HCT116 (cell line): ENCODE results near the gene AUTS2. TPM values are rescaled to one million over a fixed set of nuclear protein-coding genes. Genes with fewer than 3 reads are reported as not detected.

ENCODE experiments used
- ATAC-seq: fragments of 200-7000 bp; cut with Tn5 transposase; 2 replicates; pipeline ENCODE4 v1.9.1; 2020; ENCODE audit warnings: mild to moderate bottlenecking, moderate library complexity
- BruUV-seq: library from RNA; stranded (reverse); fragments of 400-500 nt; replicated peaks from 2 replicates; lab custom pipeline; 2021; lab: Mats Ljungman, UMichigan
- CTCF ChIA-PET: fragments of 300-600 bp; sonication (Branson Sonifier 250); formaldehyde crosslinking; loops from one replicate; lab custom pipeline; 2021; ENCODE audit warnings: antibody characterized with exemption; lab: Charles Lee
- POLR2A ChIA-PET: fragments of 300-600, 350-600 bp; sonication (Branson Sonifier 250); formaldehyde crosslinking; loops from one replicate; lab custom pipeline; 2021; ENCODE audit warnings: antibody characterized with exemption; lab: Charles Lee
- RAD21 ChIA-PET, 2 experiments: fragments of 300-600 bp; sonication (Branson Sonifier 250); formaldehyde crosslinking; loops; one replicate each; lab custom pipeline; 2023; ENCODE audit warnings: low total read pairs in 2 of 2; ENCODE audit not compliant: uncharacterized antibody in 2 of 2, unreplicated experiment in 2 of 2, low non-redundant PET in 1 of 2; lab: Charles Lee
- DNase-seq: peaks from one replicate; pipeline ENCODE4 v3.0.0-alpha.2; 2010; ENCODE audit warnings: low read depth, low spot score
- H2AFZ ChIP-seq: fragments of 200-600 bp; shearing (Covaris generic), sonication (generic); 2 replicates; pipeline ENCODE4 v1.6.1; 2017; ENCODE audit warnings: low read depth, mixed run types, mixed read lengths, antibody characterized with exemption, low read length; ENCODE audit not compliant: poor library complexity, severe bottlenecking
- H3K27ac ChIP-seq: 2 replicates; pipeline ENCODE4 v1.5.1; 2012; ENCODE audit warnings: low read depth, low read length
- H3K27me3 ChIP-seq: fragments of 200-600 bp; sonication (generic); 2 replicates; pipeline ENCODE4 v1.6.1; 2016; ENCODE audit warnings: mixed run types, low read length, mixed read lengths; ENCODE audit not compliant: insufficient read depth
- H3K36me3 ChIP-seq, 2 experiments: fragments of 200-500 bp in 1 of 2; fragments of 200-600 bp in 1 of 2; sonication (Bioruptor generic) in 1 of 2; sonication (generic) in 1 of 2; 2 replicates each; pipeline versions ENCODE4 v1.5.1 to v1.6.1; 2014 to 2016; ENCODE audit warnings: low read length in 2 of 2, inconsistent platforms in 1 of 2, mixed read lengths in 1 of 2, mixed run types in 1 of 2; ENCODE audit not compliant: insufficient read depth in 2 of 2, control insufficient read depth in 1 of 2
- H3K4me1 ChIP-seq, 2 experiments: fragments of 200-600 bp in 1 of 2; sonication (generic) in 1 of 2; 2 replicates each; pipeline versions ENCODE4 v1.5.1 to v1.6.1; 2012 to 2017; ENCODE audit warnings: low read length in 2 of 2, inconsistent platforms in 1 of 2, mild to moderate bottlenecking in 1 of 2, mixed read lengths in 1 of 2, mixed run types in 1 of 2, moderate library complexity in 1 of 2; ENCODE audit not compliant: insufficient read depth in 2 of 2, control insufficient read depth in 1 of 2
- H3K4me2 ChIP-seq: fragments of 200-600 bp; sonication (generic); 2 replicates; pipeline ENCODE4 v1.6.1; 2017; ENCODE audit warnings: mixed run types, low read length, mixed read lengths
- H3K4me3 ChIP-seq, 2 experiments: fragments of 200-600 bp in 1 of 2; sonication (generic) in 1 of 2; replicated peaks in 1 of 2; 2 replicates each; pipeline ENCODE4 v1.5.1; 2011 to 2016; ENCODE audit warnings: low read length in 2 of 2, control low read depth in 1 of 2, low read depth in 1 of 2, mild to moderate bottlenecking in 1 of 2, mixed read lengths in 1 of 2, mixed run types in 1 of 2
- H3K79me2 ChIP-seq: fragments of 200-600 bp; sonication (generic); 2 replicates; pipeline ENCODE4 v1.6.1; 2017; ENCODE audit warnings: mild to moderate bottlenecking, mixed run types, low read length, moderate library complexity, mixed read lengths; ENCODE audit not compliant: insufficient read depth
- H3K9ac ChIP-seq: fragments of 200-600 bp; sonication (generic); 2 replicates; pipeline ENCODE4 v1.6.1; 2016; ENCODE audit warnings: low read length, mixed read lengths
- H3K9me2 ChIP-seq: fragments of 200-600 bp; sonication (generic), shearing (Covaris generic); 2 replicates; pipeline ENCODE4 v1.6.1; 2017; ENCODE audit warnings: mixed run types, mild to moderate bottlenecking, moderate library complexity; ENCODE audit not compliant: insufficient read depth
- H3K9me3 ChIP-seq, 2 experiments: fragments of 200-500 bp in 1 of 2; fragments of 200-600 bp in 1 of 2; sonication (Bioruptor generic) in 1 of 2; sonication (generic) in 1 of 2; 2 replicates each; pipeline ENCODE4 v1.6.1; 2014 to 2017; ENCODE audit warnings: low read length in 2 of 2, mixed read lengths in 2 of 2, inconsistent platforms in 1 of 2, low read depth in 1 of 2, mild to moderate bottlenecking in 1 of 2, mixed run types in 1 of 2, moderate library complexity in 1 of 2; ENCODE audit not compliant: control insufficient read depth in 1 of 2, insufficient read depth in 1 of 2
- H4K20me1 ChIP-seq: fragments of 200-600 bp; sonication (generic), shearing (Covaris generic); 2 replicates; pipeline ENCODE4 v1.6.1; 2017; ENCODE audit warnings: mixed run types, mild to moderate bottlenecking, moderate library complexity; ENCODE audit not compliant: insufficient read depth
- ATF3 ChIP-seq: IDR thresholded peaks from 2 replicates; pipeline ENCODE4 v1.6.1; 2012
- CTCF ChIP-seq, 3 experiments: fragments of 200-600 bp in 1 of 3; sonication (generic) in 1 of 3; IDR thresholded peaks in 2 of 3; conservative IDR thresholded peaks in 1 of 3; 2 replicates each; pipeline ENCODE4 v1.5.1; 2012 to 2017; ENCODE audit warnings: low read depth in 2 of 3, low read length in 2 of 3, antibody characterized with exemption in 1 of 3, borderline replicate concordance in 1 of 3, control low read depth in 1 of 3, mild to moderate bottlenecking in 1 of 3, mixed read lengths in 1 of 3, mixed run types in 1 of 3, moderate library complexity in 1 of 3; ENCODE audit not compliant: insufficient read depth in 1 of 3
- EGR1 ChIP-seq: IDR thresholded peaks from 2 replicates; pipeline ENCODE4 v1.6.1; 2012; ENCODE audit warnings: low read depth
- JUND ChIP-seq: IDR thresholded peaks from 2 replicates; pipeline ENCODE4 v1.6.1; 2012
- POLR2AphosphoS5 ChIP-seq: IDR thresholded peaks from 2 replicates; pipeline ENCODE4 v1.6.1; 2011; ENCODE audit warnings: mild to moderate bottlenecking, low read depth, low read length, moderate library complexity
- REST ChIP-seq: IDR thresholded peaks from 2 replicates; pipeline ENCODE4 v1.6.1; 2012; ENCODE audit warnings: low read depth
- SIN3A ChIP-seq: IDR thresholded peaks from 2 replicates; pipeline ENCODE4 v1.6.1; 2012; ENCODE audit warnings: low read depth
- SRF ChIP-seq: IDR thresholded peaks from 2 replicates; pipeline ENCODE4 v1.6.1; 2012; ENCODE audit warnings: low read depth
- TCF7L2 ChIP-seq: IDR thresholded peaks from 2 replicates; pipeline ENCODE4 v1.7.0; 2011; ENCODE audit warnings: borderline replicate concordance, inconsistent platforms; ENCODE audit not compliant: insufficient read depth, insufficient read length; ENCODE audit errors: extremely low read depth
- ZBTB33 ChIP-seq: IDR thresholded peaks from 2 replicates; pipeline ENCODE4 v1.6.1; 2011; ENCODE audit warnings: mild to moderate bottlenecking, low read length, moderate library complexity; ENCODE audit not compliant: insufficient replicate concordance; ENCODE audit errors: extremely low read depth
- ZNF274 ChIP-seq: fragments of 200-500 bp; sonication (Bioruptor generic); IDR thresholded peaks from 2 replicates; pipeline ENCODE4 v1.6.1; 2014; ENCODE audit warnings: mild to moderate bottlenecking, low read depth, low read length, inconsistent platforms
- intact Hi-C: fragments of 100-400 bp; cut with micrococcal nuclease; formaldehyde crosslinking; loops from 2 replicates; pipeline ENCODE4 v1.10.0; 2022
- total RNA-seq: library from RNA; stranded (reverse); gene quantifications from one replicate; pipeline ENCODE4 v1.2.1, GENCODE V29; 2021; ENCODE audit not compliant: unreplicated experiment

AUTS2 gene
- total RNA-seq, 1 experiment from 2014 or later: 0.93 TPM

- H3K9me3 ChIP-seq: peaks cover 13% of the 10 kb centered on the region in 2 experiments; a peak in 2 of 4 replicates
- intact Hi-C loops: no loop called here
- no peaks in the 10 kb centered on the region for H3K79me2 ChIP-seq
- H4K20me1 ChIP-seq: no peaks in the 10 kb centered on the region
- no peak for ATAC-seq
- H3K4me1 ChIP-seq: no peaks in the 10 kb centered on the region
- no peak for DNase-seq
- H3K4me3 ChIP-seq: no peak overlapping the region
- ChIA-PET RAD21 (no interaction called here), POLR2A (no interaction called here), CTCF (no interaction called here)
- H3K9me2 ChIP-seq: no peaks in the 10 kb centered on the region
- no peak overlapping the region for H2AFZ ChIP-seq
- no peaks in the 10 kb centered on the region for H3K27me3 ChIP-seq
- no peaks in the 10 kb centered on the region for H3K36me3 ChIP-seq
- H3K9ac ChIP-seq: no peak overlapping the region
- no peak overlapping the region for H3K4me2 ChIP-seq
- BruUV-seq: no TSS peak
- H3K27ac ChIP-seq: no peak overlapping the region
- TF ChIP-seq ZBTB33: no peak
- no peak for TF ChIP-seq REST
- no peak for TF ChIP-seq TCF7L2
- no peak for TF ChIP-seq ATF3
- no peak for TF ChIP-seq JUND
- no peak for TF ChIP-seq EGR1
- no peak for TF ChIP-seq SRF
- no peak for TF ChIP-seq POLR2AphosphoS5
- TF ChIP-seq CTCF (IDR thresholded peaks at IDR 0.05 in 2 of 3, conservative IDR thresholded peaks at IDR 0.05 in 1 of 3; ENCODE audit: borderline replicate concordance in 1 of 3, insufficient read depth in 1 of 3, low read depth in 2 of 3, low read length in 2 of 3): no peak
- TF ChIP-seq ZNF274: no peak
- TF ChIP-seq SIN3A: no peak
These were observed 929.3 kb downstream of the AUTS2 start for GRCh38 chr7:70527520-70528115.
